GM19455 (cell line): ENCODE data around the gene SMG1.
"Not testable (repeated sequence)": the region's sequence is repeated elsewhere in the genome, so short reads cannot be mapped to it uniquely, and the experiment has no call there.

Source experiments
- ATAC-seq: cut with Tn5 transposase; IDR thresholded peaks from one replicate; pipeline ENCODE4 v1.9.1; 2021; ENCODE audit not compliant: unreplicated experiment

The SMG1 gene

GRCh38 chr16:18933501-18933900 lies 7.3 kb upstream of the SMG1 start:
- no peak for ATAC-seq

DNA sequence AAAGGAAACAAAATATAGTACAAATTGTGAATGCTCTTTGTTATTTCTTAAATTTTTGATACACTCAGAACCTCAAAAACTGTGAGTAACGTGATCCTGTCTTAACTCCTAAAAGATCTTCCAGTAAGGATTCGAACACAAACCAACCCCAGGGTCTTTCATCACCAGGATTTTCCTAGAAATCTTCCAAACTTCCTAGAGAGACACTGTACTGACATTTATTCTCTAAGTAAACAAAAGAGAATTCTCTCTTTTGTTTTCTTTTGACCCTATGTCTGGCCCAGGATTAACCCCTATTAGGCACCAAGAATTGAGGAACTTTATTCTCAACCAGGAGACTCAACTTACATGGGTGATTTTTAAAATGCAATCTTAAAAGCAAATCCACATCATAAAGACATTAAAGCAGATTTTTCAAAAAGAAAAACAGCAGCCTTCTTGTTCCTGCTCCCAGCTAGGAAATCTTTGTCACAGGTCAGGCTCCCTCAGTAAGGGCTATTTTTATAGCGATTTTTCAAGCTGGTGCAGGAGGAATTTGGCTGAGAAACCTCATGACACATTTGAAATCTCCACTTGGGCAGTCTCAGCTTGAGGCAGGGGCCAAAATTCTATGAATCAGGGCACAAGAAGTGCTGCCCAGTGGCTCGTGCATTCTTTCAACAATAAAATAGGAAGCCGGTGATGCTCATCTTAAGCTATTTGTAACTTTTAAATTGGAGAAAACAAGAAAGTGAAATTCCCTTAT lies 6.2 kb upstream of the SMG1 start:
- no peak for ATAC-seq

GRCh38 chr16:18931756-18932155 lies 5.5 kb upstream of the SMG1 start:
- no peak for ATAC-seq

- not testable (repeated sequence) for ATAC-seq
Measured at GRCh38 chr16:18930095-18930494, 3.9 kb upstream of the SMG1 start.

DNA sequence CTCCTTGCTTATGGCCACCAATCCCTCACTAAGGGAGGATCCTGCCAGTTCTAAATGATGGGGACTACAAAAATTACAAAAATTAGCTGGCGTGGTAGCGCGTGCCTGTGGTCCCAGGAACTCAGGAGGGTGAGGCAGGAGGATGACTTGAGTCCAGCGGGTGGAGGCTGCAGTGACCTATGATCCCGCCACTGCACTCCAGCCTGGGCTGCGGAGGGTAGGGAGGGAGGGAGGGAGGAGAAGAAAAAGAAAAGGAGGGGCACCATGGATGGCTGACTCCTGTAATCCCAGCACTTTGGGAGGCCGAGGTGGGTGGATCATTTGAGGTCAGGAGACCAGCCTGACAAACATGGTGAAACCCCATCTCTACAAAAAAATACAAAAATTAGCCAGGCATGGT lies 1.9 kb upstream of the SMG1 start:
- ATAC-seq: not testable (repeated sequence)

- peak; percentile 57 for ATAC-seq
Measured at GRCh38 chr16:18925215-18925985, 808 bp downstream of the SMG1 start.

DNA sequence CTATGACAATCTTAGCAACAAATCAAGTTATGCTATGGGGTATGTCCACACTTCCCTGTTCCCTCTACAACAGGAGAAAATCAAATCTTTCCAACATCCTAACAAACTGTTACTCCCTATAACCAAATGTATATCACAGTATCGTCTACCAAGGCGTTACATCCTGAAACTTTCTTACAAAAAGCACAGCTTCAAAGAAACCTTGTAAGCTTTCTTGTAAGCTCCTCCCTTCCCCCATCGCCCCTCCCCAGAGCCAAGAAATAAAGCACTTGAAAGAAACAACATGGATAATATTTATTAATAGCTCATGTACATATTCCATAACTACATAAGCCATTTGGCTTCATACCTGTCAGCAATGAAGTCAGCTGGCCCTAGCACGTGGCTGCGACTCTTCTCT lies 2.3 kb downstream of the SMG1 start:
- ATAC-seq: not testable (repeated sequence)

DNA sequence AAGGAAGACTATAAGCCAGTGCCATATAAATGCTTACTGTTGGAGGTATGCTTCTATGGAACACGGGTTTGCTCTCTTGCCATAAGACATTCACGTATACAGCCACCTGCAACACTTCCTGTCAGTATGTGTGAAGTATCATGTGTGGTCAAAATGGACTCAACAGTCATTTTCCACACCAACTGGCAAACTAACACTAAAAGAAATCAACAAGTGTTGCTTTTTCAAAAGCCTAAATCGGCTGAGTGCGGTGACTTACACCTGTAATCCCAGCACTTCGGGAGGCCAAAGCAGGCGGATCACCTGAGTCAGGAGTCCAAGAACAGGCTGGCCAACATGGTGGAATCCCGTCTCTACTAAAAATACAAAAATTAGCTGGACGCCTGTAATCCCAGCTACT lies 3.1 kb downstream of the SMG1 start:
- ATAC-seq: not testable (repeated sequence)

DNA sequence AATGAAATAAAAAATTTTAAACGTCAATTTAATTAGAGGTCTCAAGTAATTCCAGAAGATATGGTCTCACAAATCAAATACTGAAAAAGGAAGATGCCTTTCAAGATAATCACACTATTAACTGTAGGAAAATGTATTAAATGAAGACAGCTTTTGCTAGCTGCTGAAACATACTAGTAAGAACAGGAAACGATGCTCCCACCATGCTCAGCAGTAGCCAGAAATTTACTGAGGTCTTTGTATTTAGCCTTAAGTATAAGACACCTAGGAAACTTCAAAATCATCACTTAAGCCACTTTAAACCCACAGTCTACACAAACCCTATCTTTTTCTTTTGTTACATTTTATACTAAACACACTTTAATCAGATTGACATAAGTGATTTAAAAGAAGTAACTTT lies 16.6 kb downstream of the SMG1 start:
- ATAC-seq: not testable (repeated sequence)

- ATAC-seq: not testable (repeated sequence)
Measured at GRCh38 chr16:18908716-18909115, 17.5 kb downstream of the SMG1 start.

DNA sequence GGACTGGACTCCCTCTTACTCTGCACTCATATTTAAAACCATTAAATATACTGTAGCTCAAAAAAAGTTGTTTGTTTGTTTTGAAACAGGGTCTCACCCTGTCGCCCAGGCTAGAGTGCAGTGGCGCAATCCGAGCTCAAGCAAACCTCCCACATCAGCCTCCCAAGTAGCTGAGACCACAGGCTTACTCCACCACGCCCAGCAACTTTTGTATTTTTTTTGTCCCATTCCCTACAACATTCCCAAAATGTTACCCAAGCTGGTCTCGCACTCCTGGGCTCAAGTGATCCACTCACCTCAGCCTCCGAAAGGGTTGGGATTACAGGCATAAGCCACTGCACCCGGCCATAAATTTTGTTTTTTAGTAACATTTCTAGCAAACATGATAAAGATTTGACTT lies 23.4 kb downstream of the SMG1 start:
- ATAC-seq: not testable (repeated sequence)

DNA sequence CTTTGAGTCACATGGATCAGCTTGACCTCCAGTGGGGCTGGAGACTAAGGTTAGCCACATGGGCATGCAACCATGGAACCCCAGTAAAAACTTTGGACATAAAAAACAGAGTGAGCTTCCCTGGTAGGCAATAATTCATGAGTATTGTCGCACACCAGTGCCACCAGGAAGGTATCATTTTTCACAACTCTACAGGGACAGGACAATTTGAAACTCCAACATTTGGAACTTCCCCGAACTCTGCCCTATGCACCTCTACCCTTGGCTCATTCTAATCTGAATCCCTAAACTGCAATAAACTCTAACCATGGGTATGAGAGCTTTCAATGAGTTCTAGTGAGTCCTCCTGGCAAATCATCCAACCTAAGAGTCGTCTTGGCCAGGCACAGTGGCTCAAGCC lies 24.2 kb downstream of the SMG1 start:
- not testable (repeated sequence) for ATAC-seq

DNA sequence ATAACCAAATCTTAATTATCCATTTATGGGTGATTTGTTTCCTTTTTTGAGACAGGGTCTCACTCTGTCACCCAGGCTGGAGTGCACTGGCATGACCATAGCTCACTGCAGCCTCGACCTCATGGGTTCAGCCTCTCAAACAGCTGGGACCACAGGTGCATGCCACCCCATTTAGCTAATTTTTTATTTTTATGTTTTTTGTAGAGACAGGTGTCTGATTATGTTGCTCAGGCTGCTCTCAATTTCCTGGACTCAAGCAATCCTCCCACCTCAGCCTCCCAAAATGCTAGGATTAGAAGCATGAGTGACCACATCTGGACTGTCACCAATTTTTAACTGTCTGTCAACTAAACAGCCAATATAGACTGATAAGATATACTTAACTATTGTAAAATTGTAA lies 25.0 kb downstream of the SMG1 start:
- not testable (repeated sequence) for ATAC-seq

DNA sequence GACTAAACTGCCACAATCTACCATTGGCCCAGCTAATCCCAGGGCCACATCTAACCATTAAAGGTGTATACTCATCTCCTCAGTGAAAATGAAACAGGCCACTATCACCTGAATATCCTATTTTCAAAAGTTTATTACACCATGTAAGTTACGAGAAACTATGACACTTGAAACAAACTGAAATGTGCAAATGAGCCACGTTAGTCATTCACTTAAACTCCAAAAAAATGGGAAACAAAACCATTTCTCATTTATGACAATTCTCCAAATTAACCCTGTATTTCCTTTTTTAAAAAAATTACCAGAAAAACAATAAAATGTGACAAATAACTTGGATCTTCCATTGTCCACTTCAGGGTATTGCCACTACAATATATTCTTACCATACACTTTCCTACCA lies 41.8 kb downstream of the SMG1 start:
- not testable (repeated sequence) for ATAC-seq

DNA sequence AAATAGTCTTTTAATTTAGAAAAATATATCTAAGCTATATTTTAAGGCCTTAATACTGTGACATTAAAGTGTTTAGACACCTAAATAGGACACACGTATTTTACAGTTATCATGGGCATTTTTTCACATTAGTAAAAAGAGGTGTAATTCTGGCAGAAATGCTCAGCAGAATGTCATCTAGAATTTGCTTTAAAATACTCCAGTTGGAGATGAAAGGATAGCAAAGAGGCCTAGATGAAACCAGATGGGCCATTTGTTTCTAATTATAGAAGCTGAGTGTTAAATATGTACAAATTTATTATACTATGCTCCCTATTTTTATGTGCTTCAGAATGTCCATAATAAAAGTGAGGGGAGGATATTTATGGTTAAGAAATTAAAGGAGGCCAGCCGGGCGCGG lies 48.5 kb downstream of the SMG1 start:
- not testable (repeated sequence) for ATAC-seq

DNA sequence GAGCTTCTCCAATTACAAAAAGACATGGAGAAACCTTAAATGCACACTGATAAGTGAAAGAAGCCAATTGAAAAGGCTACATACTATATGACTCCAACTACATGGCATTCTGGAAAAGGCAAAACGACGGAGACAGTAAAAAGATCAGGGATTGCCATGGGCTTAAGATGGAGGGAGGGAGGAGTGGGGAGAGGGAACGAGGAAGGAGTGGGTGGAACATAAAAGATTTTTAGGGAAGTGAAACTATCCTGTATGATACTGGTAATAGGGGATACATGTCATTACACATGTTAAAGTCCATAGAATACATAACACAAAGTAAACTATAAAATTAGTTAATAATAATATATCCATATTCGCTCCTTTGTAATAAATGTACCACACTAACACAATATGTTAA lies 48.9 kb downstream of the SMG1 start:
- not testable (repeated sequence) for ATAC-seq

DNA sequence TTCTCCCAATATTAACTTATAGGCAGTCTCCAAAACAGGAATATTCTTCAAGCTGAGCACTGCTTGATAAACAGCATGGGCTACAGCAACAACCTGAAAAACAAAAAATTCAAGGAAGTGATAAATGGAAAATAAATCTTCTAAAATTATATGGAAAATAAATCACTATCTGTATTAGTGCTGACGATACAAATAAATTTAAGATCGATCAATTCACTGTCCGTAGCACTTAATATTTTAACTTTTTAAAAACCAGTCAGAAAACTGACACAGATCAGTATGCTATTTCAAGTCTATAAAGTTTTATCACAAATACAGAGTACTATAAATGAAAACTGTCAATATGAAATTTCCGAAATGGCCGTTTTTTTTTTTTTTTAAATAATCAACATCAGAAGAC lies 49.9 kb downstream of the SMG1 start:
- not testable (repeated sequence) for ATAC-seq

GRCh38 chr16:18869043-18869771 lies 57.0 kb downstream of the SMG1 start:
- not testable (repeated sequence) for ATAC-seq

DNA sequence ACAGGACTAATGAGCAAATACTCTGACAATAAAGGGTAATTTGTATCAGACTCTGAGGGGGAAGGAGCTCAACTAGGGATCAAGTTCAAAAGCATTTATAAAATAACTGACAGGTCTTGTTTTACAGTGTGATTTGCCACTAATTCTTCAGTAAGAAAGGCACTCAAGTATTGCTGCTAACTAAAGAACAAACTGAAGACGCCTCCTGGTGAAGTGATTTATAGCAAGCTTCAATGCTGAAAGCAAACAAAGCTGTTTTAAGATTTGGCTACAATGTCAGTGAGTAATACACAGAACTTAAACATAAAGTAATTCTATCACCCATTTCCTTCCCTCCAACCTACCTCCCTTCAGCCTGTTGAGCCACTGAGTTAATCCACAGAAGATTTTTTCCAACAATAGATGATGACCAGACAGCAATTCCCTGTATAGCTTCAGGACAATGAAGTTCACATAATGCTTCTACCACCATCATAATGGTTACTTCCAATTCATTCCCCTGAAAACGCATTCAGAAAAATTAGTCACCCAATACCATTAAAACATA lies 59.9 kb downstream of the SMG1 start:
- not testable (repeated sequence) for ATAC-seq

DNA sequence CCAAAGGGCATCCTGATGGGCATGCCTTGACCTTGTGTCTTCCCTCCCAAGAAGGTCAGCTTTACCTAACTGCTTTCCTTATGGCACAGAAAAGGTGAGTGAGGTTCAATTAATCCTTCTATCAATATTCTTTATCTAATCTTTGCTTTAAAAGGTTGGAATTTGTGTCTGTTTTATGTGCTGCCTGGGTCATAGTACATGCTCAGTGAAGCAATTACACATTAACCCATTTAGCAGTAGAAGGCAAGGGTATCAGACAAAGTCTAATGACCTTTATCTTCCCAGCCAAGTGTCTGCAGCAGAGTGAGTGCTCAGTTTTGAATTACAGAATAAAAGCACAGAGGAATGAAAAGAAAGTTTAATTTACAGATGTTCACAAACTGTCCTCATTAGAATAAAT lies 63.3 kb downstream of the SMG1 start:
- not testable (repeated sequence) for ATAC-seq

DNA sequence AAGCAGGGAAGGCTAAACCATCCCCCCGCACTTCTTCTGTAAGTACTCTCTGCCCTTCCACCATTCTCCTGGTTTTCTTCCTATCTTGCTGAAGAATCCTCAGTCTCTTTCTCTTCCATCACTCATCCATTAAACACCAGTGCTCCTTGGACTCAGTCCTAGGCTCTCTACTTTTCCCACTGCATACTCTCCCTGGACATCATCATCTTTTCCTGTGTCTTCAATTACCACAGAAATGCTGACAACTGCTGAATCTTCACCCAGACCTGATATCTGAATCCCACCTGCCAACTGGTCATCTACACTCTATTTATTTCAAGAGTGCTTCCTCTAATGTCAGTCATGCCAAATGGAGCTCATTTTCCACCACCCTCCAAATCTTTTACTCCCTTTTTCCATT lies 71.0 kb downstream of the SMG1 start:
- ATAC-seq: no peak
